Panc1 (cell line): ENCODE measurements around the gene PIK3R5. TPM values are rescaled to one million over a fixed set of nuclear protein-coding genes. Genes with fewer than 3 reads are reported as not detected.

ENCODE experiments used
- ATAC-seq: fragments of 200-7000 bp; cut with Tn5 transposase; 2 replicates; pipeline ENCODE4 v1.9.1; 2020; ENCODE audit warnings: mild to moderate bottlenecking, moderate library complexity
- BruUV-seq: library from RNA; stranded (reverse); fragments of 400-500 nt; replicated peaks from 2 replicates; lab custom pipeline; 2021; lab: Mats Ljungman, UMichigan
- CTCF ChIA-PET: fragments of 300-600 bp; sonication (Branson Sonifier 250); formaldehyde crosslinking; loops from one replicate; lab custom pipeline; 2022; ENCODE audit warnings: antibody characterized with exemption; lab: Charles Lee
- POLR2A ChIA-PET: fragments of 300-600 bp; sonication (Branson Sonifier 250); formaldehyde crosslinking; loops from one replicate; lab custom pipeline; 2022; ENCODE audit warnings: antibody characterized with exemption; lab: Charles Lee
- DNase-seq: peaks from one replicate; pipeline ENCODE4 v3.0.0-alpha.2; 2010; ENCODE audit warnings: low read depth, low spot score
- H3K27ac ChIP-seq: 2 replicates; pipeline ENCODE4 v1.5.1; 2011; ENCODE audit warnings: mild to moderate bottlenecking, low read length, inconsistent platforms
- H3K27me3 ChIP-seq: fragments of 200-500 bp; sonication (Bioruptor generic); 2 replicates; pipeline ENCODE4 v1.6.0; 2014; ENCODE audit warnings: low read length, inconsistent platforms; ENCODE audit not compliant: control insufficient read depth, insufficient read depth
- H3K36me3 ChIP-seq: fragments of 200-500 bp; sonication (Bioruptor generic); 2 replicates; pipeline ENCODE4 v1.5.1; 2014; ENCODE audit warnings: inconsistent platforms, mild to moderate bottlenecking, low read length, moderate library complexity; ENCODE audit not compliant: control insufficient read depth, insufficient read depth
- H3K4me1 ChIP-seq: 2 replicates; pipeline ENCODE4 v1.5.1; 2011; ENCODE audit warnings: inconsistent platforms, mild to moderate bottlenecking, low read length, moderate library complexity; ENCODE audit not compliant: control insufficient read depth, insufficient read depth
- H3K4me3 ChIP-seq, 2 experiments: 2 replicates each; pipeline ENCODE4 v1.5.1; 2011 to 2012; ENCODE audit warnings: low read depth in 2 of 2, low read length in 2 of 2, mild to moderate bottlenecking in 2 of 2, inconsistent platforms in 1 of 2, moderate library complexity in 1 of 2
- H3K9me3 ChIP-seq: fragments of 200-500 bp; sonication (Bioruptor generic); 2 replicates; pipeline ENCODE4 v1.5.1; 2014; ENCODE audit warnings: low read depth, mild to moderate bottlenecking, inconsistent platforms, low read length, moderate library complexity; ENCODE audit not compliant: control insufficient read depth, insufficient read depth
- CTCF ChIP-seq: fragments of 450-650 bp; IDR thresholded peaks from 2 replicates; pipeline ENCODE4 v1.5.1; 2017; ENCODE audit warnings: mild to moderate bottlenecking
- POLR2AphosphoS5 ChIP-seq: IDR thresholded peaks from 2 replicates; pipeline ENCODE4 v1.6.1; 2012; ENCODE audit warnings: mild to moderate bottlenecking, low read depth, low read length, moderate library complexity
- SIN3A ChIP-seq: IDR thresholded peaks from 2 replicates; pipeline ENCODE4 v1.6.1; 2012; ENCODE audit warnings: low read depth, mild to moderate bottlenecking, low read length, moderate library complexity, borderline replicate concordance; ENCODE audit not compliant: insufficient read depth
- TCF7L2 ChIP-seq: IDR thresholded peaks from 2 replicates; pipeline ENCODE4 v1.6.1; 2011; ENCODE audit warnings: mild to moderate bottlenecking, low read depth, low read length, inconsistent platforms
- in situ Hi-C: cut with HindIII; loops from 2 replicates; pipeline ENCODE4 v1.10.0; 2016; ENCODE audit warnings: low sequenced_read_pairs, low pct_unique_long_range_greater_than_20kb
- intact Hi-C: fragments of 100-400 bp; cut with micrococcal nuclease; formaldehyde crosslinking; loops from one replicate; pipeline ENCODE4 v1.10.0; 2022; ENCODE audit not compliant: unreplicated experiment
- total RNA-seq: library from RNA; stranded (reverse); gene quantifications from one replicate; pipeline ENCODE4 v1.2.1, GENCODE V29; 2021; ENCODE audit not compliant: unreplicated experiment
- TF ChIP-seq, protein P1 (sequence below), 2 experiments: IDR thresholded peaks; 2 replicates each; pipeline ENCODE4 v1.6.1; 2011 to 2012; ENCODE audit warnings: low read depth in 2 of 2, control low read depth in 1 of 2, low read length in 1 of 2, mild to moderate bottlenecking in 1 of 2, moderate library complexity in 1 of 2; ENCODE audit not compliant: insufficient read depth in 1 of 2

Gene PIK3R5
- total RNA-seq, 1 experiment from 2014 or later = 0.15 TPM

DNA sequence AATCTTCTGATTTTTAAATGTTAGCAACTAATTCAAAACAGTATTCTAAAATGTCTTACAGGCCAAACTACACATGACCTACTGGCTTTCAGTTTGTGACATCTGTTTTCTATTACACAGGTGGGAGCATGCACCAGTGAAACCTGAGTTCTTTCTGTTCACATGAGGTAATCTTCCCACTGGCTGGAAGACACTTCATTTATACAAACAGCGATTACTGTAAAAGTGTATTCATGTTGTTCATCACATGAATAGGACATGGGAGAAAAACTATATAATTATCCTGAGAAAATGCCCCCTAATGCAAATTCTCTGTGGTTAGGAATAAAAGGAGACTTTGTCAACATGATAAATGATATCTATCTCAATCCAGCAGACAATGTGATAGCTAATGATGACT, 11.1 kb upstream of the PIK3R5 start:
- TF ChIP-seq CTCF (no peak), POLR2AphosphoS5 (no peak), SIN3A (no peak), TCF7L2 (no peak)
- TF ChIP-seq, protein P1, sequence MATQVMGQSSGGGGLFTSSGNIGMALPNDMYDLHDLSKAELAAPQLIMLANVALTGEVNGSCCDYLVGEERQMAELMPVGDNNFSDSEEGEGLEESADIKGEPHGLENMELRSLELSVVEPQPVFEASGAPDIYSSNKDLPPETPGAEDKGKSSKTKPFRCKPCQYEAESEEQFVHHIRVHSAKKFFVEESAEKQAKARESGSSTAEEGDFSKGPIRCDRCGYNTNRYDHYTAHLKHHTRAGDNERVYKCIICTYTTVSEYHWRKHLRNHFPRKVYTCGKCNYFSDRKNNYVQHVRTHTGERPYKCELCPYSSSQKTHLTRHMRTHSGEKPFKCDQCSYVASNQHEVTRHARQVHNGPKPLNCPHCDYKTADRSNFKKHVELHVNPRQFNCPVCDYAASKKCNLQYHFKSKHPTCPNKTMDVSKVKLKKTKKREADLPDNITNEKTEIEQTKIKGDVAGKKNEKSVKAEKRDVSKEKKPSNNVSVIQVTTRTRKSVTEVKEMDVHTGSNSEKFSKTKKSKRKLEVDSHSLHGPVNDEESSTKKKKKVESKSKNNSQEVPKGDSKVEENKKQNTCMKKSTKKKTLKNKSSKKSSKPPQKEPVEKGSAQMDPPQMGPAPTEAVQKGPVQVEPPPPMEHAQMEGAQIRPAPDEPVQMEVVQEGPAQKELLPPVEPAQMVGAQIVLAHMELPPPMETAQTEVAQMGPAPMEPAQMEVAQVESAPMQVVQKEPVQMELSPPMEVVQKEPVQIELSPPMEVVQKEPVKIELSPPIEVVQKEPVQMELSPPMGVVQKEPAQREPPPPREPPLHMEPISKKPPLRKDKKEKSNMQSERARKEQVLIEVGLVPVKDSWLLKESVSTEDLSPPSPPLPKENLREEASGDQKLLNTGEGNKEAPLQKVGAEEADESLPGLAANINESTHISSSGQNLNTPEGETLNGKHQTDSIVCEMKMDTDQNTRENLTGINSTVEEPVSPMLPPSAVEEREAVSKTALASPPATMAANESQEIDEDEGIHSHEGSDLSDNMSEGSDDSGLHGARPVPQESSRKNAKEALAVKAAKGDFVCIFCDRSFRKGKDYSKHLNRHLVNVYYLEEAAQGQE (IDR thresholded peaks at IDR 0.05; ENCODE audit: insufficient read depth in 1 of 2, low read depth in 2 of 2, low read length in 1 of 2) = no peak
- no peak overlapping the region for H3K27ac ChIP-seq
- no peak overlapping the region for H3K4me3 ChIP-seq
- no peaks in the 10 kb centered on the region for H3K4me1 ChIP-seq
- H3K36me3 ChIP-seq = no peaks in the 10 kb centered on the region
- ChIA-PET POLR2A (no interaction called here), CTCF (interaction anchor here (0.6 kb wide), 1 partner anchor 578 kb away, joined by 9 read pairs; no protein-coding TSS in a partner anchor)
- H3K9me3 ChIP-seq = no peaks in the 10 kb centered on the region
- in situ Hi-C loops = no loop called here
- ATAC-seq (no peak), DNase-seq (no peak)
- intact Hi-C loops = no loop called here
- no TSS peak for BruUV-seq
- no peaks in the 10 kb centered on the region for H3K27me3 ChIP-seq

GRCh38 chr17:8975091-8975725, 9.7 kb upstream of the PIK3R5 start:
- no peaks in the 10 kb centered on the region for H3K9me3 ChIP-seq
- H3K36me3 ChIP-seq = no peaks in the 10 kb centered on the region
- no peak overlapping the region for H3K27ac ChIP-seq
- DNase-seq = no peak
- ATAC-seq = no peak
- ChIA-PET POLR2A (no interaction called here), CTCF (no interaction called here)
- no peaks in the 10 kb centered on the region for H3K4me1 ChIP-seq
- H3K4me3 ChIP-seq = no peak overlapping the region
- TF ChIP-seq TCF7L2 (no peak), POLR2AphosphoS5 (no peak), CTCF (no peak), SIN3A (no peak)
- TF ChIP-seq, protein P1 (IDR thresholded peaks at IDR 0.05; ENCODE audit: insufficient read depth in 1 of 2, low read depth in 2 of 2, low read length in 1 of 2) = no peak
- no peaks in the 10 kb centered on the region for H3K27me3 ChIP-seq
- BruUV-seq = no TSS peak
- intact Hi-C loops = no loop called here
- in situ Hi-C loops = no loop called here
